ENCODE measurements around the gene ROBO1. TPM values are rescaled to one million over a fixed set of nuclear protein-coding genes. Genes with fewer than 3 reads are reported as not detected.

ROBO1 gene
- total RNA-seq, 3 donors from 2014 or later, result 12.7 to 50.7 (median 23.6) TPM

DNA sequence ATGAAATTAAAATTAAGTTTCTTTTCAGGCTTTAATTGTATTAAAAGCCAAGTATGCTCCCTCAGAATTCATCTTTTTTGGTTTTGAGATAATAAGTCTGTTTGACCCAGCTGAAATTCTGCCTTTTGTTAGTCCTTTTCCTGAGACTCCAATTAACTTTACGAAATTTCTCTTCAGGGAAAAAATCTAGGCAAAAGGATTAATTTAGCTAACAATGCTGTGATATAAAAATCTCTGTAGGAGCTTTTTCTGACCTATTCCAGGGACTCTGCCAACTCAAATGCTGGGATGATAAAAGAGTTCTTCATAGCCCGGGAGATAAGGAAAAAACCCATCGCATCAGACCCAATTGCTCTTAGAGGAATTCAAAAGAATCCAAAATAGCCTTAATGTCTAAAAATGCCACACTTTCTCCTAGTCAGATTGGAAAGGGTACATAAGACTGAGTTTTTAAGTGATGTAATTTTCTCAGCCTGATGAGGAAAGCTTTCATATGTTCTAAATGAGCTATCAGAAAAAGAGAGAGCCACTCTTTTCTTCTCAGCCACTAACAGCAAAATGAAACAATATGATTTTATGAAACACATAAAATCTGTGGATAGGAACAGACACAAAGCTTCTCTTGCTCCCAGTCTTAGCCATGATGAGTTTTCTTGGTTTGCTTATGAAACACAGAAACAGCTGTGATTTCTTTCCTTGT, 405.1 kb downstream of the ROBO1 start:
- peaks cover 0 to 12% of the 10 kb centered on the region in 2 donors for H3K27me3 ChIP-seq
- no peaks in the 10 kb centered on the region for H3K9me3 ChIP-seq
- DNase-seq (ENCODE audit: low spot score in 2 of 2), result no peak
- H3K27ac ChIP-seq, result no peak overlapping the region
- H3K36me3 ChIP-seq, result no peaks in the 10 kb centered on the region
- H3K4me1 ChIP-seq, result no peaks in the 10 kb centered on the region
- intact Hi-C loops (cut with DNase I; ENCODE audit: low total_unique reads), result no loop called here
- TF ChIP-seq POLR2AphosphoS5 (IDR thresholded peaks at IDR 0.05) (no peak), POLR2A (IDR thresholded peaks at IDR 0.05) (no peak)
- TF ChIP-seq, protein P1, sequence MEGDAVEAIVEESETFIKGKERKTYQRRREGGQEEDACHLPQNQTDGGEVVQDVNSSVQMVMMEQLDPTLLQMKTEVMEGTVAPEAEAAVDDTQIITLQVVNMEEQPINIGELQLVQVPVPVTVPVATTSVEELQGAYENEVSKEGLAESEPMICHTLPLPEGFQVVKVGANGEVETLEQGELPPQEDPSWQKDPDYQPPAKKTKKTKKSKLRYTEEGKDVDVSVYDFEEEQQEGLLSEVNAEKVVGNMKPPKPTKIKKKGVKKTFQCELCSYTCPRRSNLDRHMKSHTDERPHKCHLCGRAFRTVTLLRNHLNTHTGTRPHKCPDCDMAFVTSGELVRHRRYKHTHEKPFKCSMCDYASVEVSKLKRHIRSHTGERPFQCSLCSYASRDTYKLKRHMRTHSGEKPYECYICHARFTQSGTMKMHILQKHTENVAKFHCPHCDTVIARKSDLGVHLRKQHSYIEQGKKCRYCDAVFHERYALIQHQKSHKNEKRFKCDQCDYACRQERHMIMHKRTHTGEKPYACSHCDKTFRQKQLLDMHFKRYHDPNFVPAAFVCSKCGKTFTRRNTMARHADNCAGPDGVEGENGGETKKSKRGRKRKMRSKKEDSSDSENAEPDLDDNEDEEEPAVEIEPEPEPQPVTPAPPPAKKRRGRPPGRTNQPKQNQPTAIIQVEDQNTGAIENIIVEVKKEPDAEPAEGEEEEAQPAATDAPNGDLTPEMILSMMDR (IDR thresholded peaks at IDR 0.05), result no peak
- H3K4me3 ChIP-seq, result no peak overlapping the region

DNA sequence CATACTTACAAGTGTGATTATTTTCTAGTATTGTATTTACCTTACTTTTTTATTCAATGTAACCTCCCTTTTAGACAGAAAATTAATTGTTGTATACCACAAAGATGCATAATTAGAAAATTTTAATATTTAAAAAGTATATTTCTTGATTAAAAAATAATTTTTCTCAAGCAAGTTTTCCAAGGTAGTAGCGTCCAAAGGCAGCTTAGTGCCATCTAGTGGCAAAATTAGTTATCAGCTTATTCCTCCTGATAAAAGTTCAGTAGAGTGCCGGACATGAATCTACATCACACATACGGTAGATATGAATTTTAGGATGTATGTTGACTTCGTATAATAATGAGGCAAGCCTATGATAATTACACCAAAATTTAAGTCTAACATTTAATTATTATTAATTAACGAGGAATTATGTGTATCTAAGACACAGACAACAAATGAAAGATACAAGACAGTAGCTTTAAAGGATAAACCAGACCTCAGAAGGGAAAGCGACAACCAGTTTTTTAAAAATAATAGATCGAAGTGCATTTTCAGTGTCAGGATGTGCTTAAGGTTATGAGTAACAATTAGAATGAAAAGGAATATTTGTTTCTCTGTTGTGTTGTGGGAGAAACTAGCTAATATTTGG, 405.9 kb downstream of the ROBO1 start:
- no peak for DNase-seq (ENCODE audit: low spot score in 2 of 2)
- Histone ChIP-seq H3K27me3 (peaks cover 0 to 12% of the 10 kb centered on the region in 2 donors), H3K27ac (no peak overlapping the region), H3K4me1 (no peaks in the 10 kb centered on the region), H3K9me3 (no peaks in the 10 kb centered on the region), H3K4me3 (no peak overlapping the region), H3K36me3 (no peaks in the 10 kb centered on the region)
- no peak for TF ChIP-seq POLR2A (IDR thresholded peaks at IDR 0.05)
- TF ChIP-seq, protein P1 (IDR thresholded peaks at IDR 0.05), result peak in 2 of 3 donors; percentile 37 to 39
- TF ChIP-seq POLR2AphosphoS5 (IDR thresholded peaks at IDR 0.05), result no peak
- intact Hi-C loops (cut with DNase I; ENCODE audit: low total_unique reads), result no loop called here

DNA sequence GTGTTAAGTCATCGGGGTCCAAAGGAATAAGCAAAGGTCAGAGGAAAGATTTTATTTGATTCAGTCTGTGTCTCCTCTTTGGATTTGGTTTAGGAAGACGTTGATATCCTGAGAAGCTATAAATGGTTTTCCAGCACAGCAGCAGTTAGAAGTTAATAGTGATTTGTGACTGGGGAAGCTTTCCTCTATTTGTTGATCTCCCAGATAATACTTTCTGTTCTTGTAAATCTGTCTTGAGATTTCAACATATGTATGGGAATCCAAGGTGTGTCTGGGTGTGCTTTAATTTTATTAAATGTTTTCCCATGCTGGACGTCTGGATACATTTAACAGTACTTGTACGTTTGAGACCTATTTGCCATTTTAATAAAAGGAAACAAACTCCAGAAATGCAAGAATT, 409.5 kb downstream of the ROBO1 start:
- Histone ChIP-seq H3K27me3 (no peaks in the 10 kb centered on the region), H3K4me1 (no peaks in the 10 kb centered on the region), H3K4me3 (no peak overlapping the region), H3K9me3 (no peaks in the 10 kb centered on the region), H3K27ac (no peak overlapping the region), H3K36me3 (no peaks in the 10 kb centered on the region)
- intact Hi-C loops (cut with DNase I; ENCODE audit: low total_unique reads), result no loop called here
- no peak for DNase-seq (ENCODE audit: low spot score in 2 of 2)
- no peak for TF ChIP-seq POLR2A (IDR thresholded peaks at IDR 0.05)
- TF ChIP-seq, protein P1 (IDR thresholded peaks at IDR 0.05), result no peak

DNA sequence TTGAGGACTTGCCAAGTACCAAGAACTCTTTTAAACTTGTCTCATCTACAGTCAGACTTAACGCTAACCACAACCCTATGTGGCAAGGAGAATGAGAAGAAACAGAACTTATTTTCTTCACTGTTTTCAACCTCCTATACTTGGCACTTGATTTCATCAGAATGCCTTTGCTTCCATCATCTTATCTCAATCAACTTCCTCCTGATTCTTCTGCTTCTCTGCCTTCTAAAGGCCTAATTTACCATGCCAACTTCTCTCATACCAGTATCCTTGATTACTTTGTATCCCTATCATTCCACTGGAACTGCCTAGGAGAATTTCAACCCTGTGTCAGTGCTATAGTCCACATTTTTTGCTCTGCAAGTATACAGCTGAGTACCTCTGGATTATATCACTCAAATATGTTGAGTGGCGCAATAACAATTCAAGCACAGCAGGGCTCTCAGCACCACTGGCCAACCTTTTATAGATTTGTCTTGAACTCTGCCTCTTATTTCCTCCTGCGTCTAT, 413.6 kb downstream of the ROBO1 start:
- H3K27me3 ChIP-seq, result no peaks in the 10 kb centered on the region
- TF ChIP-seq POLR2A (IDR thresholded peaks at IDR 0.05) (no peak), POLR2AphosphoS5 (IDR thresholded peaks at IDR 0.05) (no peak)
- TF ChIP-seq, protein P1 (IDR thresholded peaks at IDR 0.05), result no peak
- H3K36me3 ChIP-seq, result no peaks in the 10 kb centered on the region
- H3K9me3 ChIP-seq, result no peaks in the 10 kb centered on the region
- no peak overlapping the region for H3K4me3 ChIP-seq
- intact Hi-C loops (cut with DNase I; ENCODE audit: low total_unique reads), result no loop called here
- no peak for DNase-seq (ENCODE audit: low spot score in 2 of 2)
- no peaks in the 10 kb centered on the region for H3K4me1 ChIP-seq
- H3K27ac ChIP-seq, result no peak overlapping the region

DNA sequence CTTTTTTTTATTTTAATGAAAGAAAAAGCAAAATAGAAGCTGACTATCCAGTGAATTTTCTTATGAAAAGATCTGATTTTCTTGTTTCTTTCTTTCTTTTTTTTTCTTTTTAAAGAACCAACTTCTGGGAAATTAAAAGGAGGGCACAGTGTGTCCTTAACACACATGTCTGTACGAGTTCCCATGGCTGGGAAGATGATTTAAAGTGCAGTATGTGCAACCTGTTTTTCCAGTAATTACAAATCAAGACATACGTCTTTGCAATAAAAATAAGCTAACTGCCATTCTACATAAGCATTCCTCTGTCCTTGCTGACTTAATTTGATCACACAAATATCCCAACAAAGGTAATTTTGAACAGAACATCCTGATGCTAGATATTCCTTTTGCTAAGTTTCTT, 416.1 kb downstream of the ROBO1 start:
- intact Hi-C loops (cut with DNase I; ENCODE audit: low total_unique reads), result no loop called here
- TF ChIP-seq, protein P1 (IDR thresholded peaks at IDR 0.05), result no peak
- TF ChIP-seq POLR2A (IDR thresholded peaks at IDR 0.05) (no peak), POLR2AphosphoS5 (IDR thresholded peaks at IDR 0.05) (no peak)
- no peaks in the 10 kb centered on the region for H3K9me3 ChIP-seq
- H3K4me3 ChIP-seq, result no peak overlapping the region
- no peaks in the 10 kb centered on the region for H3K27me3 ChIP-seq
- H3K36me3 ChIP-seq, result no peaks in the 10 kb centered on the region
- H3K4me1 ChIP-seq, result no peaks in the 10 kb centered on the region
- H3K27ac ChIP-seq, result no peak overlapping the region
- DNase-seq (ENCODE audit: low spot score in 2 of 2), result no peak
